Right ventricle myocardium inferior (tissue), 1 donor: ENCODE measurements around the gene NR5A1. TPM values are rescaled to one million over a fixed set of nuclear protein-coding genes. Genes with fewer than 3 reads are reported as not detected.

Experiments
- ATAC-seq: fragments of 200-7000 bp; cut with Tn5 transposase; one replicate; pipeline ENCODE4 v1.9.1; 2020; ENCODE audit warnings: mild to moderate bottlenecking, moderate library complexity
- DNase-seq: peaks from one replicate; pipeline ENCODE4 v3.0.0; 2021; ENCODE audit errors: missing footprints
- intact Hi-C: fragments of 100-400 bp; cut with DNase I; formaldehyde crosslinking; loops from one replicate; pipeline ENCODE4 v1.11.0; 2022
- total RNA-seq: library from RNA; stranded (reverse); fragmentation: NEBNext Ultra II Directional; extraction: Animal tissue kit (Norgen Biotek cat#: 25700); gene quantifications from one replicate; pipeline ENCODE4 v1.2.1, GENCODE V29; 2021
- donor health status: DM: no; HTN: yes; CAD: no; lungs with severe emphysema.

NR5A1 gene
- total RNA-seq, 1 donor from 2014 or later, result not detected

DNA sequence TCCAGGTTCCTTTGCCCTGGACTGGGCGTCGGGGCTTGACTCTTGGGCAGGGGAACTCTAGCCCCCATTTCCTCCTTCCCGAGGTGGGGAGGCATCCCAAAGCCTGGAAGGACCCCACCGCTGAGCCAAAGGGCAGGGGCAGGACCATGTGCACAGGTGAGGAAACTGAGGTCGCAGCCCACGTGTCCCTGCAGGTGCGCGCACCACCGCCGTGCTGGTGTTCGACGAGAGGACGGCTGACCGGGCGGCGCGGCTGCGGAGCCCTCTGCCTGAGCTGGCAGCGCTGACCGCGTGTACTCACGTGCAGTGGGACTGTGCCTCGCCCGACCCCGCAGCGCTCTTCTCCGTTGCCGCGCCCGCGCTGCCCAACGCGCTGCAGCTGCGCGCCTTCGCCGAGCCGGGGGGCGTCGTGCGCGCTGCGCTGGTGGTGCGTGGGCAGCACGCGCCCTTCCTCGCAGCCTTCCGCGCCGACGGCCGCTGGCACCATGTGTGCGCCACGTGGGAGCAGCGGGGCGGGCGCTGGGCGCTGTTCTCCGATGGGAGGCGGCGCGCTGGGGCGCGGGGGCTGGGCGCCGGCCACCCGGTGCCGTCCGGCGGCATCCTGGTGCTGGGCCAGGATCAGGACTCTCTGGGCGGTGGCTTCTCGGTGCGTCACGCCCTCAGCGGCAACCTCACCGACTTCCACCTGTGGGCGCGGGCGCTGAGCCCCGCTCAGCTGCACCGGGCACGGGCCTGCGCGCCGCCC lies 54.2 kb downstream of the NR5A1 start:
- intact Hi-C loops, result no loop called here
- no peak for DNase-seq
- ATAC-seq, result no peak

DNA sequence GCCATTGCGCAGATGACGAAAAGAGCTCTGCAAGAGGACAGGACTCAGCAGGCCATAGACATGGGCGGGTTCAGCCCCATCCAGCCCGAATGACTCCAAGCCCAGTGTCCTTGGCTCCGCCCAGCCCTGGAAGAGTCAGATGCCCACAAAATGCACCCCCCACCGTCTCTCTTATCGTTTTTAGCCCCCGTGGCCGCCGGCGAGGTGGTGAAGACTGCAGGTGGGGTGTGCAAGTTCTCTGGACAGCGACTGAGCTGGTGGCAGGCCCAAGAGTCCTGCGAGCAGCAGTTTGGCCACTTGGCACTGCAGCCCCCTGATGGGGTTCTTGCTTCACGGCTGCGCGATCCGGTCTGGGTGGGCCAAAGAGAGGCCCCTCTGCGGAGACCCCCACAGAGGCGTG lies 54.9 kb downstream of the NR5A1 start:
- intact Hi-C loops, result no loop called here
- ATAC-seq, result no peak
- DNase-seq, result no peak

DNA sequence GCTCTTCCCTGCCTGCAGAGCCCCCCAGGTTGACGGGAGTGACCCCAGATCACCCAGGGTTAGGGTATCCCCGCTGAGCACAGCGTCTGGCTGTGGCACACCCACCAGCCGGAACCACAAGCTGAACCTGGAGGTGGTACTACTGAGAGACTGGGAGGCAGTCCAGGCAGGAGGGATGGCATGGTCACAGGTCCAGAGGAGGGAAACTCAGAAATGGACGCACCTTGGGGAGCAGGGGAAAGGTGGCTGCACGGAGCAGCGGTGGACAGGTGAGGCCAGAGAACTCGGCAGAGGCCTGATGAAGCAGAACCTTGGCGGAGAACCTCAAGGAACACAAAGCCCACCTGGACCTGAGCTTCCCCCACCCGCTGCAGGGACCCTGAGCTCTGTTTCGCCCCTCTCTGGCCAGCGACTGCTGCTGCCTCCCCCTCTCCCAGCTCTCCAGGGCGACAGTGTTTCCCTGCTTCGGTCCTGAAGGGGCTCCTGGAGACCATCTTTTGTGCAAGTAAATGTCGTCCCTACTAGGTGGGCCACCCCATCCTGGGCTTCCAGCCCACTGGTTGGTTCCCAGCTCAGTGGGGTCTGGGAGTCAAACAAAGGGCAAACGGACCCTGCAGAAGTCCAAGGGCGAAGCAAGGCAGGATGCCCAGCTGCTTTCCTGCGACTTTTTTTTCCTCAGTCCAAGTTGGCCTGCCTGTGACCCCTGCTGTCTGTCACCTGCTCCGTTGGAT lies 56.1 kb downstream of the NR5A1 start:
- intact Hi-C loops, result no loop called here
- ATAC-seq (no peak), DNase-seq (no peak)

DNA sequence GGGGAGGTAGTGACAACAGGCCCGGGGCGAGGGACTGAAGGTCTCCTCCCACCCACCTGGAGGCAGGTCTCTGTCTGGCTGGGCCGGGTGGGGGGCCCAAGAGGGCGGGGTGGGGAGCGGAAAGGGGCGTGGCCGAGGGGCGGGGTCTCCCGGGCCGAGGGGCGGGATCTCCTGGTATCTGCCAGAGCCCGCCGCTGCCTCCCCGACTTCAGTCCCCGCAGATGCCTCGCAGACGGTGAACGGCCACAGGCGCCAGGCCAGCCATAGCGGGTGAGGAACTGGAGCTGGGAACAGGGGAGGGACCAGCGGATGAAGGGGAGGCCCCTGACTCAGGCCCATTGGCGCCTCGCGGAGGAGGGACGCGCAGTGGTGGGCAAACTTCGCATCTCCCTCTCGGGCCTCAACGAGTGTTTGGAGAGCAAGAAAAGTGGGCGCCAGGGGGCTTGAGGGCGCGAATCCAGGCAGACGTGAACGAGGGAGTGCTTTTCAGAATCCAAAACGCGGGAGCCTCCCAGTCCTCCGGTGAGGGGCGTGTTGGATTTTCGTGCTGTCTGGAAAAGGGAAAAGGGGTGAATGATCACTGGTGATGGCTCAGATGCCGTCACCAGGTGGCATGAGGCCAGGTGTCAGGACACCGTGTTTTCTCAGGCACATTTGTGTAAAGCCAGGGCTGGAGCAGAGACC lies 56.8 kb downstream of the NR5A1 start, which contains the start of gene ADGRD2:
ADGRD2 (plus strand) TSS at position 211 of the 684 bp plus-strand sequence. CDS start 1,216 bp downstream, outside the sequence.
- DNase-seq, result no peak
- intact Hi-C loops, result no loop called here
- no peak for ATAC-seq

DNA sequence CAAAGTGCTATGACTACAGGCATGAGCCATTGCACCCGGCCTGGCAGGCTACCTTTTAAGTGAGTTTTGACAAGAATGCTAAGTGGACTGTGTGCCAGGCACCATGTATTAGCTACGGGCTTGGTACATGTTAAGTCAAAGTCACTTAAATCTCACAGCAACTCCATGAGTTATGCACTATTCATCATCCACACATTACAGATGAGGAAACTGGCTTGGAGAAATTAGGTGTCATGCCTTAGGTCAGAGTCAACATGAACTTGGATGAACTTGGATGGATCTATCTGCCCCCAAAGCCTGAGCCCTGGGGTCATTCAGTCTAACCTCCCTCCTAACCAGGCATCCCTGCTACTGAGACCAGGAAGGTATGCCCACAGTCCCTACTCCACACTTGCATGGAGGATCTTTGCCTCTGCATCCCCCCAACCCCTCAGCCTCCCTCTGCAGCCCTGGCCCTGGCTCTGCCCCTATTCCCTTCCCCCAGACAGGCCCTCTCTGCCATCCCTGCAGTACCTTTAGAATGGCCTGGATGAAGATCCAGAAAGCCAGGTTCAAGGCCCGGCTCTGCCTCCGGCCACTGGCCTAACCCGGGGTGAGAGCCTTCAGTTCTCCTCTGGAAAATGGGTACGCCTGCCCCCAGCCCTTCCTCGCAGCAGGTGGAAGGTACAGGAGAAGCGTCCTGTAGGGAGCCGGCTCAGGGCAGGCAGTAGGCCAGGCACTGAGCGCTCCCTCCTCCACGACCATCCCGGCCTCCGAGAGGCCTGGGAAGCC lies 57.6 kb downstream of the NR5A1 start:
- intact Hi-C loops, result no loop called here
- ATAC-seq, result no peak
- no peak for DNase-seq

DNA sequence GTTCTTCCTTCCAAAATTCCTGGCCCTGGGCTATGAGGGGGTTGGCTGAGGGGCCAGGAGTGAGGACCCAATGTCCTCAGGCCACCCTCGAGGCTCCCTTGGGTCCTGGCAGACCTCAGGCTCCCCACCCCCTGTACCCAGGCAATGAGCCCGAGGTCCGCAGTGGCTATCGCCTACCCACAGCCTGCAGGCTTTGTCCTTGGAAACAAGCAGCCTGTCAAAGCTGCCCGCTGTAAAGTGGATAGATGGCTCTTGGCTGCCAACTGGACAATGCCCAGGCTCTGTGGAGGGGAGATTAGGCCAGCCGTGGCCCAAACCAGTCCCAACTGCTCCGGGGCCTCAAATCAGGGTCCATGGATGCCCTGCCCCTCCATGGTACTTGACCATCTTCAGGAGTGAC lies 59.2 kb downstream of the NR5A1 start:
- intact Hi-C loops, result no loop called here
- DNase-seq (no peak), ATAC-seq (peak; percentile 95)

DNA sequence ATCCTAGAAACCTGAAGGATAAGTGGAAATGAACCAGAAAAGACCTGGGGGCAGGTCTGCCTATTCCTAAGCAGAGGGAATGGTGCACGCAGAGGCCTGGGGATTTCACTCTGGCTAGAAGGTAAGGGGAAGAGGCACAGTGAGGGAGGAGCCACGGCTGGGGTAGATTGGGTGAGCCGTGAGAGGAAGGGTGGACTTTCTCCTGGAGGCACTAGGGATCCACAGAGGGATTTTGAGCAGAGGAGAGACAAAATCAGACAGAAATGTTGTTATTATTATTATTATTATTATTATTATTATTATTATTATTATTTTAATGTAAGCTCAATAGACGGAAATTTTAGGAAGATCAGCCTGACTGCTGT lies 59.9 kb downstream of the NR5A1 start:
- ATAC-seq (no peak), DNase-seq (no peak)
- intact Hi-C loops, result no loop called here

DNA sequence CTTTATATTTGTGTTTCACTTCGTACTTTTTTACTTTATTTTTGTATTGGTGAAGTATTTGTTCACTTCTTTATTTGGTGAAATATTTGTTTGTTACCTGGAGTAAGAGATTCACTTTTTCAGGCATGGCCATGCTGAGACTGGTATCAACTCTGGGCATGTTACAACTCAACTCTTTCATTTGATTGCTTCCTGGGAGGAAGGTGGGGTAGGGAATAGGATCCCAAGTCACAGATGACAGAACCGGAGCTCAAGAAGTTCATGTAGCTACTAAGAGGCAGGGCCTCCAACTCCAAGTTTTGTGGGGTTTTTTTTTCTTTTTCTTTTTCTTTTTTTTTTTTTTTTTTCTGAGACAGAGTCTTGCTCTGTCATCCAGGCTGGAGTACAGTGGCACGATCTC lies 63.0 kb downstream of the NR5A1 start:
- intact Hi-C loops, result no loop called here
- ATAC-seq, result no peak
- DNase-seq, result no peak

DNA sequence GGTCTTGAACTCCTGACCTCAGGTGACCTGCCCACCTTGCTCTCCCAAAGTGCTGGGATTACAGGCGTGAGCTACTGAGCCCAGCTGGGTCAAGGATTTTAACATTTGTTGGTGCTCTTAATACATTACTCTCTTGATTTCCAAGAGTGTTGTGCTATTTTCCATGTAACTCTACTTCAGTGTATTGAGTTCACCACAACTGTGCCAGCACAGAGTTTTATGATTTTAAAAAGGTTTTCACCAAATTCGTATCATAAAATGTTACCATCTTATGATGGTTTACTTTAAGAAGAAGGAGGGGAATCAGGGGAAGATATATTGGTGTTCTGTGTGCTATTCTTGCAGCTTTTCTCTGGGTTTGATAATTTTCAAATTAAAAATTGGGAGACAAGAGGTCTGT lies 63.6 kb downstream of the NR5A1 start:
- ATAC-seq (no peak), DNase-seq (no peak)

DNA sequence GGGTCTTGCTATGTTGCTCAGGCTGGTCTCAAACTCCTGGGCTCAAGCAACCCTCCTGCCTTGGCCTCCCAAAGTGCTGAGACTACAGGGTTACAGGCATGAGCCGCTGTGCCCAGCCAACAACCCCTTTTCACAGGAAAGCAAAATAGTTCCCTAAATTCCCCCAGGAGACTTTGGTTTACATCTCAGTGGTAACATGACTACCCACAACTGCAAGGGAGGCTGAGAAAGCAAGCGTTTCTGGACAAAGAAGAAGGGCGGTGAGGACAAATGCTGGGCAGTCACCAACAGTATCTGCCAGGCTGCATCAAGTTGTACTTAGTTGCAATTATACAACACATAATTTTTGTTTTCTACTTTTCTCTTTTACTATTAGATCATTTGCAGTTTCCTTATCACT lies 64.4 kb downstream of the NR5A1 start:
- no peak for DNase-seq
- no peak for ATAC-seq
- intact Hi-C loops, result no loop called here

More for the DNA sequence above, 63.6 kb downstream of the NR5A1 start:
- intact Hi-C loops, result no loop called here

DNA sequence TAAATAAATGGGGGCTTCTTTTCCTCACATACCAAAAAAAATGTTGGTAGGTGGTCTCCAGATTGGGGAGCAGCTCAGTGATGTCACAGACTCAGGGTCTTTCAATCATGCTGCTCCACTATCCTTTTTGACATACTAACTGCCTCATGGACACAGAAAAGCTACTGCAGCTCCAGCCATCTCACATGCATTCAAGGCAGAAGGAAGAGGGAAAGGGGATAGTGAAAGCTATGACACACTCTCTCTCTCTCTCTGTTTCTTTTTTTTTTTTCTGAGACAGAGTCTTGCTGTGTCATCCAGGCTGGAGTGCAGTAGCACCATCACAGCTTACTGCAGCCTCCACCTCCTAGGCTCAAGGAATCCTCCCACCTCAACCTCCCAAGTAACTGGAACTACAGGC lies 64.8 kb downstream of the NR5A1 start:
- ATAC-seq, result no peak
- intact Hi-C loops, result no loop called here
- DNase-seq, result no peak

DNA sequence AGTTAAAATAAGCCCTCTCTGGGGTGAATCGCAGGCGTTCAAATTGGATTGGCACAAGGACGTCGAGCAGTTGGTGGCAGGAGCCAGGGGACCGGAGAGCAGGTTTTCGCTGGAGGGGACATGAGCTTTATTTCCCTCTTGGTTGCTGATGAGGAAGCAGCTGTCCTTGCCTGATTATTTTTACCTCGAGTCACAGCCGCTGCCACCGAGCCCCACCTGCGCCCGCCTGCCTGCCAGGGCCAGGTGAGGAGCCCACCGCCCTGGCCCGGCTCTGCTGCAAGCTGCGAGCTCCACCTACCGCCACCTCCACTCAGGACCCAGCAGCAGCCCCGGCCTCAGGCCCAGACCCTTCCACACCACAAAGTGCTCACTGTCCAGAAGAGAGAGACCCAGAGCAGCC lies 65.9 kb downstream of the NR5A1 start:
- intact Hi-C loops, result no loop called here
- no peak for ATAC-seq
- DNase-seq, result no peak

DNA sequence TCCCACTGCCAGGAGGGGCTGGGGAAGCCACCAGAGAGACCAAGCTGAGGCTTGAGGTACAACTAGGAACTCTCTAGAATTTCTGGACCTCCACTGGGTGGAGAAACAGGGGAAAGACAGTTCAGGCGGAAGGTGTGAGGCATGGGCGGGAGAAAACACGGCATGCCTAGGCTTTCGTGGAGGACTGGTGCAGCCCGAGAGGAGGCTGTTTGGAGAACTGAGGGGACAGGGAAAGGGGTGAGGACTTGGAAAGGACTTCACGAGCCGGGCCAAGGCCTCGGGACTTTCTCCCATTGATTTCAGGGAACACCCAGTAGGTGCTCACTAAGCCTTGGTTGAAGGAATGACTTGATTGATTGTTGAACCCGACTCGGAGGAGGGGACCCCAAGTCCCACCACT lies 66.4 kb downstream of the NR5A1 start:
- ATAC-seq, result no peak
- no peak for DNase-seq
- intact Hi-C loops, result no loop called here

DNA sequence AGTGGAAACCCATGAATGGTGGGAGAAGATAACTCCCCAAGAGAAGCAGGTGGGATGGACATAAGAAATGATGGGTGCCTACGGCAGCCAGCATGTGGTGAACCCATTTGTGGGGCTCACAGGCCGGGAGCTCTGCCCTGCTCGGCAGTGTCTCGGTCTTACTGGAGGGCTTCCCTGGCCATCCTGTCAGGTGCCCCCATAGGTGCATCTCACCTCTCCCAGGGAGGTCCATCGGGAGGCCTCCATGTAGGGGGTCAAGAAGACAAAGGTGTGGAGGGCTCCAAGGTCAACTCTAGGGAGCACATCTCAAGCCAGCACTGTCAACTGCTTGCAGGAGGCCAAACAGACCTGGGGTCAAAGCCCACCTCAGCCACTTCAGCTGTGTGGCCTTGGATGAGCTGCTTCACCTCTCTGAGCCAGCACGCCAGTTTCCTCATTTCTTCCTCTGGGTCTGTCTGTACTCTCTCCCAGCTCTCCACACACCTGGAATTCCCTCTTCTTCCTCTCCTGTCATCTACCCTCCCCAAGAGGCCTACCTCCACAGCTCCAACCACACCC lies 67.4 kb downstream of the NR5A1 start:
- DNase-seq, result no peak
- intact Hi-C loops, result no loop called here
- no peak for ATAC-seq

DNA sequence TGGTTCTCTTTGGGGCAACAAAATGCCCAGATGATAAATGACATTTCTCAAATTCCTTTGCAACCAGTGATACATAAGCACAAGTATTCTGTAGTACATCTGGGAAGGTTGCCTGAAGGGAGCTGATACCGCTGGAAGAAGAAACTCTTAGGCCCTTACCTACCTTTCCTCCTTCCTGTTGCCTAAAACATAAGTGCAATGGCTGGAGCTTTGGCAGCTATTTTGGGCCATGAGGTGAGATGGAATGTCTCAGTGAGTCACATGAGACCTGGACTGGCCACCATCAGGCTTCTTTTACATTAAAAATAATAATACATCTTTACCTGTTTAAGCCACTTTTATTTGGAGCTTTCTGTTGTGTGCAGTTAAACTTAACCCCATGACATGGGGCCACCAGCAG lies 68.1 kb downstream of the NR5A1 start:
- intact Hi-C loops, result no loop called here

DNA sequence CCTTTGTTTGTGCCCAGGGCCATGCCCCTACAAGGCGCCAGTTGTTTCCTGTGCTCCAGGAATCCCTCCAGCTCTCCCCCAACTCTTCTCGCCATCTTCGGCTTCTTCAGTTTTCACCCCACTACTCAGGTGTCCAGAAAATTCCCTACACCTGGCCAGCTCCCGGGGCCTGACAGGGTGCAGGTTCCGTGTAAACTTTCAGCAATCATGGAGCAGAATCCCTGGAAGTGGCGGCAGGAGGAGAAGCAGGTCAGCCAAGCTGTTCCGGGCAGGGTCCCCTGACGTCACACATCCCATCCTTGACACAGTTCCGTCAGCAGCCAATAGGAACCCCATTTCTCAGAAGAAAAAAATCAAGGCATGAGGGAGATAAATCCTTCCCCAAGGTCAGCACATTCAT lies 69.1 kb downstream of the NR5A1 start:
- intact Hi-C loops, result no loop called here

More for the DNA sequence above, 68.1 kb downstream of the NR5A1 start:
- no peak for DNase-seq
- ATAC-seq, result no peak

DNA sequence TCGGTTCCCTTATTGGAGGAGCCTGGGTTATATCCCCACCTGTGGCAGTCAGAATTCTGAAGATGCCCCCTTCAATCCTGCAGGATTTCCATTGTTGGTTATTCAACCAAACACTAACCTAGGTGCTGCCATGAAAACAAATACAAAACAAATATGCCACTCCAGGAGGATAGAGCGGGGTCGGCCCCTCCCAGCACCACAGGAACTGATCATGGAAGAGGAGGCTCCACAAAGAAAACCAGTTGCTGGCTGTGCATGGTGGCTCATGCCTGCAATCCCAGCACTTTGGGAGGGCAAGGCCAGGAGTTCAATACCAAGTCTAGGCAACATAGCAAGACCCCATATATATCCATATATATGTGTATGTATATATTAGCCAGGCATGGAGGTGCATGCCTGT lies 70.1 kb downstream of the NR5A1 start:
- ATAC-seq, result no peak
- no peak for DNase-seq
- intact Hi-C loops, result no loop called here

More for the DNA sequence above, 69.1 kb downstream of the NR5A1 start:
- ATAC-seq, result no peak
- DNase-seq, result no peak

DNA sequence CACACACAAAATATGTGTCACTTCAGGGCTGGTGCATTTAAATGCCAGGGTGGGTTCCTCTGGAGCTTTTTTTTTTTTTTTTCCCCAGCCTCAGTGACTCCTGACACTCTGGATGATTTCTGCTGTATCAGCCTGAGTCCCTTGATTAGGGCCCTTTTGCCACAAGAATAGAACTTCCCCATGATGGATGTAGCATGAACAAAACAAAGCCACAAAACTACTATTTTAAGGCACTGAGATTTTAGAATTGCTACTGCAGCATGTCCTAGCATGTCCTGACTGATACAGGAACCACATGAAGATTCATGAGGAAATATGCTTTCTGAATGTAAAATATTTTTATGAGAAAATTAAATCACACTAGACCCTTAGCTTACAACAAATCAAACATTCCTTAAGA lies 70.9 kb downstream of the NR5A1 start:
- DNase-seq (no peak), ATAC-seq (no peak)
- intact Hi-C loops, result no loop called here
